H7 (cell line): Measurements from ENCODE around the gene ILK. TPM values are rescaled to one million over a fixed set of nuclear protein-coding genes. Genes with fewer than 3 reads are reported as not detected.

Experiments
- DNase-seq: peaks from one replicate; pipeline ENCODE4 v3.0.0; 2012
- H3K27me3 ChIP-seq: 2 replicates; pipeline ENCODE4 v1.6.0; 2011; ENCODE audit warnings: mild to moderate bottlenecking, low read length; ENCODE audit not compliant: control insufficient read depth, insufficient read depth
- H3K36me3 ChIP-seq: replicated peaks from 2 replicates; pipeline ENCODE4 v1.5.1; 2011; ENCODE audit warnings: low read length; ENCODE audit not compliant: control insufficient read depth, insufficient read depth
- H3K4me3 ChIP-seq: 2 replicates; pipeline ENCODE4 v1.5.1; 2011; ENCODE audit warnings: low read depth, mild to moderate bottlenecking, control low read depth, low read length, moderate library complexity; ENCODE audit not compliant: insufficient read depth
- total RNA-seq: library from RNA; depleted of rRNA; stranded (reverse); fragments of >200 nt; shearing (Covaris generic); gene quantifications from 2 replicates; pipeline ENCODE4 v1.2.3, GENCODE V29; 2014

ILK gene
- total RNA-seq, 1 experiment from 2014 or later = 130 TPM

DNA sequence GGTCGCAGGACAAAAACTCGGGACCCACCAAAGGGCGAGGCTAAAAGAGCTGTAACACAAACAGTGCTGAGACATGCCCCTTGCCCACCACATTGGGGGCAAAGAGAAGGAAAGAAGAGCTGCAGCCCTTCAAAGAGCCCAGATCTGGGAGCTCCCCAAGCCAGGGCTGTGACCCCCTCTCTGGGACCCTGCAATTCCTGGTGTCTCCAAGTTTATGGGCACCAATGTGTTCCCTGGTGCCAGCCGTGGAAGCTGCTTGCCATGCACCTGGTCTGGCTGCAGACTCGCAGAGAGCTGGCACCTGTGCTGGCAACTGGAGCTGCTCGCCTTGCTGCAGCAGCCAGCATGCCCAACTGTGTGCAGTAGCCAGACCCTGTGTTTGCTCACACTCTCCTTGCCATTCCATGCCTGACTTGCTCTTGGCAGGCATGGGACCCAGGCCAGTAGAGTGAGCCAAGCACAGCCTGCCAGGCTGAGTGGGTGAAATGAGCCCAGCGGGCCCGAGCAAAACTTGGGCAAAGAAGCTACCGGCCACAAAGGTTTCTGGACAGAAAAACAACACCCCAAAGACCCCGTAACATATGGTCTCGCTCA is 16.1 kb upstream of the ILK start:
- Histone ChIP-seq H3K36me3 (no peaks in the 10 kb centered on the region), H3K4me3 (no peak overlapping the region), H3K27me3 (no peaks in the 10 kb centered on the region)
- DNase-seq = no peak

DNA sequence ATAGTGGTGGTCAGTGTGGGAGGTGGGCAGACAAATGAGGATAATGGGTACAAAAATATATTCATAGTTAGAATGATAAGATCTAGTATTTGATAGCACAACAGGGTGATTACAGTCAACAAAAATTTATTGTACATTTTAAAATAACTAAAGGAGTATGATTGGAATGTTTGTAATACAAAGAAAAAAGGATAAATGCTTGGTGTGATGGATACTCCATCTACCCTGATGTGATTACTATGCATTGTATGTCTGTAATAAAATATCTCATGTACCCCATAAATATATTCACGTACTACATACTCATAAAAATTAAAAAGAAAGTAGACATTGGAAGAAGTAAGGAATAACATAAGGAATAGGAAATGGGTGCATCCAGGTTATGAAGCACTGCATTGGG is 15.6 kb upstream of the ILK start:
- no peaks in the 10 kb centered on the region for H3K36me3 ChIP-seq
- no peaks in the 10 kb centered on the region for H3K27me3 ChIP-seq
- no peak overlapping the region for H3K4me3 ChIP-seq
- no peak for DNase-seq

GRCh38 chr11:6594142-6594768 is 9.3 kb upstream of the ILK start:
- no peak for DNase-seq
- H3K36me3 ChIP-seq = no peaks in the 10 kb centered on the region; the same call in 1 of the 2 replicates
- H3K27me3 ChIP-seq = no peaks in the 10 kb centered on the region
- no peak overlapping the region for H3K4me3 ChIP-seq

- Histone ChIP-seq H3K36me3 (peaks cover 13% of the 10 kb centered on the region), H3K27me3 (no peaks in the 10 kb centered on the region), H3K4me3 (no peak overlapping the region)
- DNase-seq = no peak
These were observed 7.2 kb upstream of the ILK start for GRCh38 chr11:6596239-6596877.

- no peak for DNase-seq
- Histone ChIP-seq H3K27me3 (no peaks in the 10 kb centered on the region), H3K36me3 (peaks cover 15% of the 10 kb centered on the region), H3K4me3 (no peak overlapping the region)
These were observed 5.0 kb upstream of the ILK start for GRCh38 chr11:6598555-6598954.

- no peak for DNase-seq
- Histone ChIP-seq H3K4me3 (no peak overlapping the region), H3K36me3 (peaks cover 15% of the 10 kb centered on the region), H3K27me3 (no peaks in the 10 kb centered on the region)
These were observed 4.1 kb upstream of the ILK start for GRCh38 chr11:6599449-6599848.

DNA sequence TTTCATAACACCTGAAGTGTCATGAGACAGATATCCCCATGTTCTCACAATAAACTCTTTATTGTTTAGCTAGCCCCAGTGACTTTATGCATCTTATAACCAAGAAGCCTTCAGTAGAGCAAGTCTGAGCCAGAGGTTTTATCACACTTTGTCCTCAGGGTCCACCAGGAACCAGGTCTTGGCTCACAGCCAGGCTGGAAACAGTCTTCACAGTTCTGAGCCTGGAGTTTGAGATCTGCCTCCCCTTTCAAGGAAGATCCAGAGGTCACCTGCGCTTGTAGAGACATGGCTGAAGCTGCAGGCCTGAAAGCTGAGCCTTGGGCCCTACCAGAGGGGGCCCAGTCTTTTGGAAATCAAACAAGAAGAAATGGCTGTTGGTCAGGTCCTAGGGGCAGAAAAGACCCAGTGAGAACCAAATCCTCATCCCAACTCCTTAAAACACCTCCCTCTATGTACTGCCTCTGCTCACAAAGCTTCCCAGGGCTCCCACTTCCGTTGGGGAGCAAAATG is 3.6 kb upstream of the ILK start:
- Histone ChIP-seq H3K27me3 (no peaks in the 10 kb centered on the region), H3K4me3 (no peak overlapping the region), H3K36me3 (peaks cover 15% of the 10 kb centered on the region)
- no peak for DNase-seq

- DNase-seq = no peak
- Histone ChIP-seq H3K36me3 (peaks cover 15% of the 10 kb centered on the region), H3K27me3 (no peaks in the 10 kb centered on the region), H3K4me3 (no peak overlapping the region)
These were observed 2.5 kb upstream of the ILK start for GRCh38 chr11:6601041-6601461.

DNA sequence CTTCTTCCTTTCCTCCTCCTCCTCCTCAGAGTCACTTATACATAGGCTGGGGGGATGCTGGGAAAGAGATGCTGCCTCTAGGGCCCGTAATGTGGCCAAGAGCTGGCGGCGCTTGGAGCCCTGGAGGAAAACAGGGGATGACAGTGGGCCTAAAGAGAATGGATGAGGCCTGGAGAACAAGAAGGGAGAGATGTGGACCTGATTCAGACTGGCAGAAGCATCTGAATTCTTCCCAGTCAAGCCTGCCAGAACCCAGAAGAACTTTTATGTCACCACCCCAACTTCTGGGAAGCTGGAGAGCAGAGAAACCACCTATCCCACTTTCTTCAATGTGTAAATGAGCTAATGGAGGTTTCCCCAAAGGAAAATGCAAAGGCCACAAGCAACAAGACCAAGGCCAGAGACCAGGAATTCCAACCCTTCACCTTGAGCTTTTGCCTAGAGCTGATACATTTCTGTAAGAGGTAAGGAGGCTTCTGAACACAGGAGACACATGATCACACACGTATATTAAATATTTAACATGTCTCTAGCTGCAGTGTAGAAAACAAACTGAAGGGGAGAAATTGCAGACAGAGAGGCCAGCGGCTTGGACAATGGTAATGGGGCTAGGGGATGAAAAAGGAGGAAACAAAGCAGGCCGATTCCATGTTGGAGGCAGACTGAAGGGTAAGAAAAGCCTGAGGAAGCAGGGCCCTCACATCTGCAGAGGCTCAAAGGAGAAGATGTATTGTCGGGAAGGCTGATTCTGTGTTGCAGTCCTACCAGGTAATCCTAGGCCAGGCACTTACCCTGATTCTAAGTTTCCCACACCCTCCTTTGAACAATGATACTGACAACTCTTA is 1.3 kb upstream of the ILK start:
- no peak for DNase-seq
- peaks cover 15% of the 10 kb centered on the region for H3K36me3 ChIP-seq
- H3K4me3 ChIP-seq = peak overlapping the region; percentile 95
- no peaks in the 10 kb centered on the region for H3K27me3 ChIP-seq

GRCh38 chr11:6604081-6604626 is 580 bp downstream of the ILK start:
- peak; percentile 66 for DNase-seq
- Histone ChIP-seq H3K4me3 (peak overlapping the region; percentile 95), H3K36me3 (peaks cover 31% of the 10 kb centered on the region), H3K27me3 (no peaks in the 10 kb centered on the region)

DNA sequence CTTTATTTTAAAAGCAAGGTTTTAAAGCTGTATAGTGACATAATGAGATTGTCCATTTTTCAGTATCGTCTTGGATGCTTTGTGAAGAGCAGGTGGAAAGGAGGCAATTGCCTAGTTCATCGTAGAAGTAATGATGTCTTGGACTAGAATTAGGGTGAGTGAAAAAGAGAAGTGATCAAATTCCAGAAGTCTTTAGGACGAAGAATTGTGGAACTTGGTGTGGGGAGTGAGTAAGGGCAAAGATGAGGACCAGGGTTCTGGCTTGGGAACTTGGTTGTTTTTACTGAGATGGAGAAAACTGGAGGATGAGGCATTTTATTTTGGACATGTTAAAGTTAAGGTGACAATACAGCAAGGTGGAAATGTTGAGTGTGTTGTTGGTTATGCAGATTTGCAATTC is 1.2 kb downstream of the ILK start:
- no peak for DNase-seq
- Histone ChIP-seq H3K4me3 (peak overlapping the region; percentile 95), H3K27me3 (no peaks in the 10 kb centered on the region), H3K36me3 (peaks cover 34% of the 10 kb centered on the region)

DNA sequence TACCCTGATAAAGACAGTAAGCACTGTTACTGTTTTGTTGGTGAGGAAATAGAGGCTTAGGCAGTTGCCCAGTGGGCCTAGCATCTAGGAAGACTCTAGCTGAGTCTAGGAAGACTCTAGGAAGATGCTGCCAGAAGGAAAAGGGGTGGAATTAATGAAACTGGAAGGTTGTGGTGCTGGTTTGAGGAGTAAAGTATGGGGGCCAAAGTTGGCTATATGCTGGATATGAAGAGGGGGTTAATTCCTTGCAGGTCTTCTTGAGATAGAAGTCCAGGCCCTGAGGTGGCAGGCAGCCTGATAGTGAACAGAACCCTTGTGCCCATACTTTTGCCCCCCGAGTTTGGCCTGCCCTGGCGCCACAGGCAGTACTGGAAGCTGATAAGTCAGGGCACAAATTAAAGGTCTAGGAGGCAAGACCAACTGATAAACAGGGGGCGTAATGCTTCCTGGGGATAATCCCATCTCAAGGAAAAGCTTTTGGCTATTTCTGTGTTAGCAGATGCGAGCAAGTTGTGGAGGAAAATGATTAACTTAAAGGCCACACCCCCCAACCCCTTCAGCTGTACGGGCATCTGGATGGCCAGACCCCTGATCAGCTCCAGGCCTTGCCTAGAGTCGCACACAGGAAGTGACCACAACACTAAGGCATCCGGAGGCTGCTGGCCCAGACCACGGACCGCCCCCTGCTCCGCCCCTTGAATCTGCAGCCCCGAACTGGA is 3.1 kb downstream of the ILK start:
- H3K4me3 ChIP-seq = no peak overlapping the region
- H3K27me3 ChIP-seq = no peaks in the 10 kb centered on the region
- H3K36me3 ChIP-seq = peaks cover 35% of the 10 kb centered on the region
- DNase-seq = peak; percentile 93

DNA sequence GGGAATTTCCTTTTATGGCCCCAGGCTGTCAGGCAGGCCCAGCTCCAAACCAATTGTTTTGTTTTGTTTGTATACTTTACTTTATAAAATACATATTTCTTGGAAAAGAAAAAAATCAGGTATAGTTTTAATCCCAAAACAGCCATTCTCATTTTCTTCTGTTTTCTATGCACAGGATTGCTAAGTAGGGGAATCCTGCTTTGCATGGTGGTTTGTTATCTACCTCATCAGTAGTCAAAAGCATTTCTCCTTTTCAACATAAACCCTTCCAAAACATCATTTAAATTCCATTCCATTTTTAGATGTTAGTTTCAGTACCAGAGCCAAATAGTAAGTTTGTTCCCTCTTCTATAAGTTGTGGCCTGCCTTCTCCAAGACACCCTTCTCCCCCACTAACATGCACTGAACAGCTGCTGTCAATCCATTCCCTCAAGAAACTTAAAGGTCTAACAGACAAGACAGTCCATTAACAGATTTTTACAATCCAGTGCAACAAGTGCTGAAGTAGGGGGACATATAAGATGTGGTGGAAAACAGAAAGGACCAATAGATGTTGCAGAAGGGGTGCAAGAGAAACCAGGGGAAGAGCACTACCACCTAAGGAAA is 3.7 kb downstream of the ILK start:
- Histone ChIP-seq H3K4me3 (no peak overlapping the region), H3K36me3 (peaks cover 35% of the 10 kb centered on the region), H3K27me3 (no peaks in the 10 kb centered on the region)
- no peak for DNase-seq
